GM12873 (cell line): ENCODE results near the gene ITGA1.

ENCODE experiments used
- TF ChIP-seq, protein P1 (sequence below): IDR thresholded peaks from 2 replicates; pipeline ENCODE4 v1.5.1; 2012; ENCODE audit warnings: low read depth, mild to moderate bottlenecking, moderate library complexity, low read length, control low read depth; ENCODE audit not compliant: insufficient read depth; ENCODE audit errors: missing control alignments

Gene ITGA1

DNA sequence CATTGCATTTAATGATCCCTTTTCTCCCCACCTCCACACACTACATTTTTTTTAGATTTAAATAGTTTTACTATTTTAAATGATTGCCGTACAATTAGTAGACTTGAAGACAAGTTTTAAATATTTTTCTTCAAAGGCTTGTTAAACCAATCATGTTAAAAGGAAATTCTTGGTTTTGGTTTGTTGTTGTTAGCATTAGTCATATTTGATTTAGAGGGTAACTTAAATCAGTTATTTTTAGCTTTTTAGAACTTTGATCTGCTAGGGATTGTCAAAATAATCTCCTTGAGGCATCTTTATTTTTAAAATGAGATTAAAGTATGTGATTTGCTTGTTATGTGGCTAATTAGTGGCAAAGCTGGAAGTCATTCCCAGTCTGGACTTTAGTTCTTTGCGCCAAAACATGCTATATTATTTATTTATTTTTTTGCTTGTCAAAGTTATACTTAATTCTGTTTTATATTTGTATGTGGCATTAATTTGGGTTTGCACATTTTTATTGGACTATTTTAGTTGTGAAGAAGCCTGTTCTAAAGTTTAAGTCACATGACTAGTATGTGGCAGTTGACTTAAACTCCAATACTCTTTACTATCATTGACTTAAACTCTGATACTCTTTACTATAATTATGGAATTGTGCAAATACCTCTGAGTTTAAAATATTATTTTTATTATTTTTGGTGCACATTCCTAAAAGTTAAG, 14.7 kb downstream of the ITGA1 start:
- TF ChIP-seq, protein P1, sequence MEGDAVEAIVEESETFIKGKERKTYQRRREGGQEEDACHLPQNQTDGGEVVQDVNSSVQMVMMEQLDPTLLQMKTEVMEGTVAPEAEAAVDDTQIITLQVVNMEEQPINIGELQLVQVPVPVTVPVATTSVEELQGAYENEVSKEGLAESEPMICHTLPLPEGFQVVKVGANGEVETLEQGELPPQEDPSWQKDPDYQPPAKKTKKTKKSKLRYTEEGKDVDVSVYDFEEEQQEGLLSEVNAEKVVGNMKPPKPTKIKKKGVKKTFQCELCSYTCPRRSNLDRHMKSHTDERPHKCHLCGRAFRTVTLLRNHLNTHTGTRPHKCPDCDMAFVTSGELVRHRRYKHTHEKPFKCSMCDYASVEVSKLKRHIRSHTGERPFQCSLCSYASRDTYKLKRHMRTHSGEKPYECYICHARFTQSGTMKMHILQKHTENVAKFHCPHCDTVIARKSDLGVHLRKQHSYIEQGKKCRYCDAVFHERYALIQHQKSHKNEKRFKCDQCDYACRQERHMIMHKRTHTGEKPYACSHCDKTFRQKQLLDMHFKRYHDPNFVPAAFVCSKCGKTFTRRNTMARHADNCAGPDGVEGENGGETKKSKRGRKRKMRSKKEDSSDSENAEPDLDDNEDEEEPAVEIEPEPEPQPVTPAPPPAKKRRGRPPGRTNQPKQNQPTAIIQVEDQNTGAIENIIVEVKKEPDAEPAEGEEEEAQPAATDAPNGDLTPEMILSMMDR, result no peak

DNA sequence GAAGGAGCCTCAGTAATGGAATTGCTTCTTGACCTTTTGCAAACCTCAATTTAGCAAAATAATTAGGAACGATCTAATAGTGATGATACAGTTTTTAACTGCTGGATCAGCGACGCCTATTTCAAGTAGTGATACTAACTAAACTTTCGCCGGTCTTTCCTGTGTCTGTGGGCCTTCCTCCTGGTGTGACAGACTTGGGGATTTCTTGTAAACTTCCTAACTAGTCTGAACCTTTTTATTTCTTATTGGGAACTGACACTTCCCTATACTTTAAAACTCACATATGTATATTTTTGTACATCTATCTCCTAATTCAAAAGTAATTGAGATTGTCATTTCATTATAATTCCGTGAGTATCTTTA, 15.2 kb downstream of the ITGA1 start:
- TF ChIP-seq, protein P1, result no peak

DNA sequence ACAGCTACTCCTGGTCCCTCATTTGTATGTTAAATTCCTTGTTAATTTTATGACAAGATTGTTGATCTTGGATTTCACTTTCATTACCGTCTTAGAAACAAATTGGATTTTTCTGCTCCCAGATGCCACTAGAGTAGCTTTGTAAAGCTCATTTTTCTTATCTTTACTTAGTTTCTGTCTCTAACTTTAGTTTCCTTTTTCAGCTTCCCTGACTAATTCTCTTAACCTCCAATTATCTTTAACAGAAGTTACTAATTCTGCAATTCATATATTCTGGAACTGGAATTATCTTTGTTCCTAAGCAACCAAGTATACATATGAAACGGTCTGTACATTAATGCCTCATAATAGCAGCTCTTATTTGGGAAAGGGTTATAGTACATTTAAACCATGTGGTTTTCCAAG, 16.7 kb downstream of the ITGA1 start:
- TF ChIP-seq, protein P1, result no peak

- TF ChIP-seq, protein P1, result no peak
Observed at GRCh38 chr5:52804981-52805380, 17.3 kb downstream of the ITGA1 start.

GRCh38 chr5:52805615-52806014, 17.9 kb downstream of the ITGA1 start:
- TF ChIP-seq, protein P1, result no peak

GRCh38 chr5:52807037-52807436, 19.3 kb downstream of the ITGA1 start:
- TF ChIP-seq, protein P1, result no peak

DNA sequence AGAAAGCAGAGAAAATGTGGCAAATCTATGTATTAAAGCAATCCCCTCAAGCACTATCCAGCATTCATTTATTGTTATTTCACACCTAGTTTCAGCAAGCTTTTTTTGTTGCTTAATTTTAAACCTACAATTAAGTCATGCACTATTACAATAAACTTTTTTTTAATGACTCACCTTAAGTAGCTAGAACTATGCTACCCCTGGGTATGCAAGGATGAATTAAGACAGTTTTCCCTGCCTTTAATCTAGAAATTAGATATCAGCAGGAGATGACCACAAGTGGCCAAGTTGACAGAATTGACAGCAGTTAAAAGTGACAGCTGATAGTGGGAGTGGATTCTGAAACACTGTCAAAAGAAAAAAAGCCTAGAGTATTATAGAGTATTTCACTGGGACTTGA, 20.0 kb downstream of the ITGA1 start:
- TF ChIP-seq, protein P1, result no peak
